NB4 (cell line): Measurements from ENCODE around the gene CCDC82.

ENCODE experiments used
- MAX ChIP-seq: IDR thresholded peaks from 2 replicates; pipeline ENCODE4 v1.6.1; 2011; ENCODE audit warnings: low read depth, low read length
- POLR2A ChIP-seq: IDR thresholded peaks from 2 replicates; pipeline ENCODE4 v1.6.1; 2011; ENCODE audit warnings: mild to moderate bottlenecking; ENCODE audit not compliant: insufficient read length; ENCODE audit errors: extremely low read depth
- TF ChIP-seq, protein P1 (sequence below): IDR thresholded peaks from one replicate; pipeline ENCODE4 v1.5.1; 2012; ENCODE audit warnings: low read depth, low read length

GRCh38 chr11:96366024-96366423 is 23.7 kb downstream of the CCDC82 start:
- TF ChIP-seq, protein P1, sequence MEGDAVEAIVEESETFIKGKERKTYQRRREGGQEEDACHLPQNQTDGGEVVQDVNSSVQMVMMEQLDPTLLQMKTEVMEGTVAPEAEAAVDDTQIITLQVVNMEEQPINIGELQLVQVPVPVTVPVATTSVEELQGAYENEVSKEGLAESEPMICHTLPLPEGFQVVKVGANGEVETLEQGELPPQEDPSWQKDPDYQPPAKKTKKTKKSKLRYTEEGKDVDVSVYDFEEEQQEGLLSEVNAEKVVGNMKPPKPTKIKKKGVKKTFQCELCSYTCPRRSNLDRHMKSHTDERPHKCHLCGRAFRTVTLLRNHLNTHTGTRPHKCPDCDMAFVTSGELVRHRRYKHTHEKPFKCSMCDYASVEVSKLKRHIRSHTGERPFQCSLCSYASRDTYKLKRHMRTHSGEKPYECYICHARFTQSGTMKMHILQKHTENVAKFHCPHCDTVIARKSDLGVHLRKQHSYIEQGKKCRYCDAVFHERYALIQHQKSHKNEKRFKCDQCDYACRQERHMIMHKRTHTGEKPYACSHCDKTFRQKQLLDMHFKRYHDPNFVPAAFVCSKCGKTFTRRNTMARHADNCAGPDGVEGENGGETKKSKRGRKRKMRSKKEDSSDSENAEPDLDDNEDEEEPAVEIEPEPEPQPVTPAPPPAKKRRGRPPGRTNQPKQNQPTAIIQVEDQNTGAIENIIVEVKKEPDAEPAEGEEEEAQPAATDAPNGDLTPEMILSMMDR = no peak
- TF ChIP-seq MAX (no peak), POLR2A (no peak)
